Testis (tissue), 2 donors: Measurements from ENCODE around the gene KCNJ15.

Experiments used
- CTCF ChIP-seq, 3 experiments: fragments of 450-650 bp in 2 of 3; fragments of 200-600 bp in 1 of 3; sonication (generic) in 1 of 3; IDR thresholded peaks; one replicate each; pipeline ENCODE4 v1.5.1; 2016 to 2019; ENCODE audit warnings: antibody characterized with exemption in 3 of 3, mild to moderate bottlenecking in 2 of 3, moderate library complexity in 1 of 3
- POLR2A ChIP-seq: fragments of 450-650 bp; IDR thresholded peaks from one replicate; pipeline ENCODE4 v1.6.1; 2017; ENCODE audit warnings: antibody characterized with exemption, mild to moderate bottlenecking, moderate library complexity

GRCh38 chr21:38319781-38320180 is 63.0 kb downstream of the KCNJ15 start:
- no peak for TF ChIP-seq POLR2A
- TF ChIP-seq CTCF (IDR thresholded peaks at IDR 0.05), result no peak
